Fibroblast of skin of back (primary cell): ENCODE measurements around the gene RALA.
"Not testable (repeated sequence)": the region's sequence is repeated elsewhere in the genome, so short reads cannot be mapped to it uniquely, and the experiment has no call there.

Source experiments
- DNase-seq: peaks from one replicate; pipeline ENCODE4 v3.0.0-alpha.2; 2013

RALA gene

GRCh38 chr7:39650676-39651075 lies 27.3 kb downstream of the RALA start:
- DNase-seq: peak; percentile 20

- peak; percentile 28 for DNase-seq
These were observed 27.9 kb downstream of the RALA start for GRCh38 chr7:39651265-39651664.

DNA sequence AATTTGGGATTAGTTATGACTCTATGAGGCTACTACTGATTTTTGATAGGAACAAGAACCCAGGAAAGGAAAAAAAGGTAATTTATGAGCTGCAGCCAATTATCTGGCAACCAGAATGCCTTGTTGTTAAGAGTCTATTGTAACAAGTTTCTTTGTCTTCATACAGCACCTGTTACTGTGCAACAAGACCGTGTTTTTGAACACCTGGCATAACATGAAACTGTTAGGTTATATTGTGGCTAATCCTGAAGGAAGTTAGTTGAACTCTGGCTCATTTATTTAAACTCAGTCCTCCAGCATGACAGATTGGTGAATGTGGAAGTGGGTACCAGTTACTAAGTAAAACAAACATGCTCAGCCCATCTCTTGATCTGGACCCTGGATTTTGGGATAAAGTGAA lies 33.0 kb downstream of the RALA start:
- DNase-seq: no peak

DNA sequence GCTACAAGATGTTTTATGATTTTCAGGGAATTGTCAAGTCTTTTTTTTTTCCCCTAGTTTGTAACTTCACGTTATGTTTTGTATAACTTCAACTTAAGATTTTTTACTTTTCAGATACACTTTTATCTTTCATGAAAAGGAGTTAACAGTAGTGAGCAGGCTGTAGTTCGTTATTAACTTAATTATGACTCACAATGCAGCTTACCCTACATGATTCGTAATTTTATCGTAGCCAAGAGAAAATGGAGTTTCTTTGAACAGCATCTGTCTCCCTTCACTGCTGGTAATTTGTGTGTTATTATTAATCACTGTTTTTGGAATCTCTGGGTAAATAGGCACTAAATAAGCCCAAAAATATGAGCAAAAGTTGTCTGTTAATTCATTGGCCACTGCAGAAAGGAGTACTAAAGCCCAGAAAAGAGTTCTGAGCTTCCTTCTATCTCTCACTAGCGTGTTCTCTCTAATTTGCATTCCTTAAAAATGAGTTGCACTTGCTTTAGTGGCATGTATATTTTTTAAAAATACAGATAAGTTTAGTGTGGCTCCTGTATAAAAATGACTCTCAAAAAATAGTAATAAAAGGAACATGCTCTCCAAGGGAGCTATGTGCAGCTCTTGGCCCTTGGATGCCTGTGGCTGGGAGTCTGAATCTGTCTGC lies 36.1 kb downstream of the RALA start:
- DNase-seq: peak; percentile 34

- DNase-seq: no peak
These were observed 38.6 kb downstream of the RALA start for GRCh38 chr7:39661960-39662359.

GRCh38 chr7:39663263-39663662 lies 39.9 kb downstream of the RALA start:
- DNase-seq: no peak

DNA sequence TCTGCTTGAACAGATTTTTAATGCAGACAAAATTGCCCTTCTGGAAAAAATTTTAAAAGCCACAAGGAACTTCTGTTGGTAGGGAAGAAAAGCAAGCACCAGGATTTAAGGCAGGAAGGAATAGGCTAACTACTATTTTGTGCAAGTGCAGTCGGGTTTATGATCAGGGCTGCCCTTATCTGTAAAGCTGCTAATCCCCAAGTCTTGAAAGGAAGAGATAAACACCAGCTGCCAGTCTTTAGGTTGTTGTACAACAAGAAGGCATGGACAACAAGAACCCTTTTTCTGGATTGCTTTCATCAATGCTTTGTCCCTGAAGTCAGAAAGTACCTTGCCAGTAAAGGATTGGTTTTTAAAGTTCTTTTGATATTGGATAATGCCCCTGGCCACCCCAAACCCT lies 40.7 kb downstream of the RALA start:
- no peak for DNase-seq

- DNase-seq: no peak
These were observed 41.2 kb downstream of the RALA start for GRCh38 chr7:39664585-39664984.

GRCh38 chr7:39666562-39666961 lies 43.2 kb downstream of the RALA start:
- no peak for DNase-seq

GRCh38 chr7:39667341-39667923 lies 44.1 kb downstream of the RALA start:
- no peak for DNase-seq

GRCh38 chr7:39668280-39668679 lies 44.9 kb downstream of the RALA start:
- DNase-seq: not testable (repeated sequence)

- no peak for DNase-seq
These were observed 46.7 kb downstream of the RALA start for GRCh38 chr7:39670052-39670451.

DNA sequence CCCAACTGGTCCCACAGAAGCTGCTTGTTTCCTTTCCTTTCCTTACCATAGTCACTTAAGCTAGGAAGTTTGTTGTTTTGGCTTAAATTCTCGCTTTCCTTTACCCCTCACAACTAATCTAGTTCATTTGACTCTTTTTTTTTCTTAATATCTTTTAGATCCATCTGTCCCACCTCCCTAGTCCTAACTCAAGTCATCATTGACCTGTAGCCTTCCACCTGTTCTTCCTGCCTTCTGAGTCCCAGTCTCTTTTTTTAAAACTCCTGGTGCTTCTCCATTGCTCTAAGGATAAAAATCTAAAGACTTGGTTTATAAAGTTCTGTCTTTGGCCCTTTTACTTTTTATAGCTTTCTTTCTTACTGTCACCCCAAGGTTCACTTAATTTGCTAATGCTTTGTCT lies 47.6 kb downstream of the RALA start:
- DNase-seq: no peak

GRCh38 chr7:39672176-39672575 lies 48.8 kb downstream of the RALA start:
- no peak for DNase-seq

DNA sequence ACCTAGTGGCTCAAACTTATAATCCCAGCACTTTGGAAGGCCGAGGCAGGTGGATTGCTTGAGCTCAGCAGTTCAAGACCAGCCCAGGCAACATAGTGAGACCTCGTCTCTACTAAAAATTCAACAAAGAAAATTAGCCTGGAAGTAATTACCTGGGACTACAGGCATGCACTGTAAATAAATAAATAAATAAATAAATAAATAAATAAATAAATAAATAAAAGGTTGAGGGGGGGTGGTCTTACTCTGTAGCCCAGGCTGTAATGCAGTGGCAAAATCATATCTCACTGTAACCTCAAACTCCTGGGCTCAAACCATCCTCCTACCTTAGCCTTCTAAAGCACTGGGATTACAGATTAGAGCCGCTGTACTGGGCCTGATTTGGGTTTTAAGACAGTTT lies 50.5 kb downstream of the RALA start:
- no peak for DNase-seq

- DNase-seq: no peak
These were observed 51.0 kb downstream of the RALA start for GRCh38 chr7:39674406-39674805.

DNA sequence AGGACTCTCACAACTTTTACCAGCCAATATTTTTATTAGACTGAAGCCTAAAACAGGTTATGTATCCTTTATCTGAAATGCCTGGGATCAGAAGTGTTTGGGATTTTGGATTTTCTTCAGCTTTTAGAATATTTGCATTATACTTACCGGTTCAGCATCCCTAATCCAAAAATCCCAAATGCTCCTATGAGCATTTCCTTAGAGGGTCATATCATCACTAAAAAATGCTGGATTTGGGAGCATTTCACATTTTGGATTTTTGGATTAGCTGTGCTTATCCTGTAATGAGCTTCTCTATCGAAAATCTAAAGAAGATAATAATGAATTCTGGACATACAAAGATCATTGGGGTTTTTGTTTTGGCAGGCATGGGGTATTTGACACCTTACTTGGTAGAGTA lies 53.0 kb downstream of the RALA start:
- DNase-seq: no peak

- no peak for DNase-seq
These were observed 55.7 kb downstream of the RALA start for GRCh38 chr7:39678930-39679709.

DNA sequence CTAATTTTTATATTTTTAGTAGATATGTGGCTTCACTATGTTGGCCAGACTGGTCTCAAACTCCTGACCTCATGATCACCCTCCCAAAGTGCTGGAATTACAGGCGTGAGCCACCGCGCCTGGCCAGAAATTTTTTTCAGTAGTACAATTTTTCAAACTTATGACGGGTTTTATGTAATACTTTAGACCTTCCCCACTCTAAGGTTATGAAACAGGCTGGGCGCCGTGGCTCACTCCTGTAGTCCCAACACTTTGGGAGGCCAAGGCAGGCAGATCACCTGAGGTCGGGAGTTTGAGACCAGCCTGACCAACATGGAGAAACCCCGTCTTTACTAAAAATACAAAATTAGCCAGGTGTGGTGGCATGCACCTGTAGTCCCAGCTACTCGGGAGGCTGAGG lies 56.5 kb downstream of the RALA start:
- not testable (repeated sequence) for DNase-seq

GRCh38 chr7:39681887-39682441 lies 58.6 kb downstream of the RALA start:
- no peak for DNase-seq

DNA sequence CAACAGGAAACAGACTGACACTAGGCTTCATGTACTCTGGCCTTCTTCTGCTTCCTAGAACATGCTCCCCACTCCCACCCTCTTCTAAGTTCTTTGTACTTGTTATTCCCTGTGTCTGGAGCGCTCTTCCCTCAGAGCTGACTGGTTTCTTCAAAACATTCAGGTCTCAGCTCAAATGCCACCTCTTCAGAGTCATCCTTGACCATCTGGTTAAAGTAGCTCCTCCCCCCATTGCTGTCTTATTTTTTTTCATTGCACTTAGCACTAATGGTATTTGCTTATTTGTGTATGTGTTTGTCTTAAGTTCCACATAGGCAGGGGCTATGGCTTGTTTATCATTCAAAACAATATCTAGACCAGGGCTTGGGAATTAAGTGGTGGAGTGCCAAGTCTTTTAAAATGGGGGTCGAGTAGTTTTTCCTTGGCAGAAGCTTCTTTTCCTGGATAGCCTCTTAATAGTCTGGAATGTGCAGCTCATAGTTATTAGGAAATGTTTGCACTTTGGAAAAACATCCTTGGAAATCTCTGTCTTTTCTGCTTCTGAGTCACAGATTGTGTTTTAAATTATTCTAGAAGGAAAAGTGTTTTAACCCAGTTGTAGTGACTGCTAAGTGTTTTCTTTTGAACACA lies 60.0 kb downstream of the RALA start:
- DNase-seq: peak; percentile 76

DNA sequence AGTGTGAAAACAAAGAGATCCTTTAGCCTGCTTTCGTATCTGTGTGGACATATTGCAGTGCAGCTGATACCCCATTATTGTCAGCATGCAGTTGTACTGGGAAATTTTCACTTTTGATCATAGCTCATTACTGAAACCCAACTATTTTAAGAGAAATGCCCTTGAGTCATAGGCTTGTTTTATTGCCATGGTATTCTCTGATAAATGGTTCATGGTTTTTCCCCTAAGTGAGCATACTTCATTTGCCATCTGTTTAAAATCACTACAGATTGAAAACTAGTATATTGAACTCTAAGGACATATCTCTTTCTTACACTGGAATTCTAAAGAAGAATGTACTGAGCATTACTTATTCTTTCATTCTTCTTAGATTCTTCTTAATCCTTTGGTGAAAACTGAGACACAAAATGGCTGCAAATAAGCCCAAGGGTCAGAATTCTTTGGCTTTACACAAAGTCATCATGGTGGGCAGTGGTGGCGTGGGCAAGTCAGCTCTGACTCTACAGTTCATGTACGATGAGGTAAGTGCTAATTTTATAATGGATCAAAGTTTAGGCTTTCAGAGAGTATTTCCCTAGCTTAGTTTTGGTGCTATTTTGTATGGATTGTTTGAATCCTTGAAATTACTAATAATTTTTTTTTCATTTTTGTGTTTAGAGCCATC lies 63.0 kb downstream of the RALA start:
- DNase-seq: no peak
